NT2/D1 (cell line): ENCODE measurements around the gene NRIP1.

Source experiments
- YY1 ChIP-seq: IDR thresholded peaks from 2 replicates; pipeline ENCODE4 v1.6.1; 2011; ENCODE audit not compliant: insufficient read length, insufficient read depth
- ZNF274 ChIP-seq: IDR thresholded peaks from 2 replicates; pipeline ENCODE4 v1.6.1; 2011; ENCODE audit warnings: mild to moderate bottlenecking, low read depth, low read length

GRCh38 chr21:15010645-15011044 is 54.2 kb downstream of the NRIP1 start:
- TF ChIP-seq YY1 (no peak), ZNF274 (no peak)
